ENCODE data around the gene NCKAP5. TPM values are rescaled to one million over a fixed set of nuclear protein-coding genes. Genes with fewer than 3 reads are reported as not detected.

Gene NCKAP5
- total and polyA plus RNA-seq, 2 experiments from 2014 or later, result 0.65 to 0.86 TPM

GRCh38 chr2:133194777-133195335, 373.4 kb downstream of the NCKAP5 start:
- H4K20me1 ChIP-seq (ENCODE audit: insufficient read depth), result no peaks in the 10 kb centered on the region
- H3K4me3 ChIP-seq, result no peak overlapping the region
- H3K4me1 ChIP-seq (ENCODE audit: insufficient read depth), result no peaks in the 10 kb centered on the region
- H3K79me2 ChIP-seq (ENCODE audit: insufficient read depth), result no peaks in the 10 kb centered on the region
- no peaks in the 10 kb centered on the region for H3F3A ChIP-seq (ENCODE audit: insufficient read depth)
- H3K27me3 ChIP-seq (replicated peaks; ENCODE audit: insufficient read depth), result no peaks in the 10 kb centered on the region
- no peak overlapping the region for H2AFZ ChIP-seq
- in situ Hi-C loops (cut with MboI), result no loop called here
- no peak overlapping the region for H3K27ac ChIP-seq
- TF ChIP-seq EZH2 (IDR thresholded peaks at IDR 0.05; ENCODE audit: insufficient read depth, poor library complexity, severe bottlenecking), result no peak
- no peak for TF ChIP-seq EZH2phosphoT487 (IDR thresholded peaks at IDR 0.05; ENCODE audit: insufficient read depth, low read depth)
- no peak overlapping the region for H3K9ac ChIP-seq
- H3K4me2 ChIP-seq (ENCODE audit: unreplicated experiment), result no peak overlapping the region
- H3K9me3 ChIP-seq (ENCODE audit: low read depth), result no peaks in the 10 kb centered on the region
- no peaks in the 10 kb centered on the region for H3K9me2 ChIP-seq (ENCODE audit: insufficient read depth)
- no peaks in the 10 kb centered on the region for H3K36me3 ChIP-seq (ENCODE audit: low read depth)
- WGBS, 2 experiments (ENCODE audit: low coverage in 1 of 2, low lambda C conversion rate in 2 of 2, missing lambda C conversion rate in 2 of 2), result 83 to 84% methylated on average over 5 of the region's 5 CpGs
- DNase-seq, result no peak

DNA sequence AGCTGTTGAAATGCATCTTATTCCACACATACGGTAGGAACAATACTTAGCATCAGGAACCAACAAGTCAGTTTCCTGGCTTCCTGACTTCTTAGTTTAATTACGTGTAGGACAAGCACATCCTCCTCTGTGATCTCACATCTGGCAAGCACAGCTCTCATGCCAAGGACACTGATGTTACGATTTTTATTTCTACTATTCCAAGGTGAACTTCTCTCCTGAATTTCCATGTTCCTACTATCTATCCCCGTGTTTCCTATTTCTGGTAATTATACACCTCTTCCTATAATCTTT, 374.0 kb downstream of the NCKAP5 start:
- no peak overlapping the region for H3K4me2 ChIP-seq (ENCODE audit: unreplicated experiment)
- no peaks in the 10 kb centered on the region for H3K36me3 ChIP-seq (ENCODE audit: low read depth)
- H3K4me3 ChIP-seq, result no peak overlapping the region
- H3K9me2 ChIP-seq (ENCODE audit: insufficient read depth), result no peaks in the 10 kb centered on the region
- H3K9me3 ChIP-seq (ENCODE audit: low read depth), result no peaks in the 10 kb centered on the region
- no peak overlapping the region for H3K27ac ChIP-seq
- in situ Hi-C loops (cut with MboI), result no loop called here
- DNase-seq, result no peak
- H3K9ac ChIP-seq, result no peak overlapping the region
- no peaks in the 10 kb centered on the region for H3K27me3 ChIP-seq (replicated peaks; ENCODE audit: insufficient read depth)
- WGBS, 2 experiments (ENCODE audit: low coverage in 1 of 2, low lambda C conversion rate in 2 of 2, missing lambda C conversion rate in 2 of 2), result 47% methylated on average over 4 of the region's 4 CpGs
- H2AFZ ChIP-seq, result no peak overlapping the region
- no peaks in the 10 kb centered on the region for H3K79me2 ChIP-seq (ENCODE audit: insufficient read depth)
- H4K20me1 ChIP-seq (ENCODE audit: insufficient read depth), result no peaks in the 10 kb centered on the region
- TF ChIP-seq EZH2phosphoT487 (IDR thresholded peaks at IDR 0.05; ENCODE audit: insufficient read depth, low read depth) (no peak), EZH2 (IDR thresholded peaks at IDR 0.05; ENCODE audit: insufficient read depth, poor library complexity, severe bottlenecking) (no peak)
- H3K4me1 ChIP-seq (ENCODE audit: insufficient read depth), result no peaks in the 10 kb centered on the region
- no peaks in the 10 kb centered on the region for H3F3A ChIP-seq (ENCODE audit: insufficient read depth)

DNA sequence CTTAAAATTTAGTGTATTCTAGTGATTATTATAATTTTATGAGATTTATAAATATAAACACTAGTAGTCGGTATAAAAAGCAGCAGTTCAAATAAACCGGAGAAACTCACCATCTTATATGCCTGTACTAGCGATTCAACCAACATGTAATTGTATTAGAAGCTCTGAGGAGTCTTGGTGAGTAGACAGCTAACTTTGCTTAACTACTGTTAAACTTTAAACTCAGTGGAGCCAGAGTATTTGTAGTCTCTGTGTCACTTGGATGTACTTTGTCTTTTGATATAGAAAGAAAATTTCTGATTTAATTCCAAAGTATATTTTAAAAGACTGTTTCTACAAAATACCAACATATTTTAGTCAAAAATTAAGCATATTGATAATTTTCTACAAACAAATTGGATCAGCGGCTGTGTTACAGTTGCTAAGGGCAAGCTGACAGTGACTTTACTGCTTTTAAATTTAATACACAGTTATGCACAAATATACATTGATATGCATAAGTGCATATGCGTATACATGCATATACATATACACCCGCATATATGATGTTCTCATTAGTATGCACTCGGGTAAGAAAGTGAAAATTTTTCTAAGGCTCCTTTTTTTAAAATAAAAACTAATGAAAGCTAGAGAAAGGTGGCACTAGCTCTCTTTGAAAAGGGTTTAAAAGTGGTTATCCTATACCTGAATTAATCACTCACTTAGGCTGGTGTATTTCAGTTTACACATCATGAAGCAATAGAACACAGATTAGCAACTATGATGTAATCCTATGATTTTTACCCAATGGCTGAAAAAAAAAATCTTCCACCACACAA, 374.5 kb downstream of the NCKAP5 start:
- H3K27ac ChIP-seq, result no peak overlapping the region
- no peaks in the 10 kb centered on the region for H3K27me3 ChIP-seq (replicated peaks; ENCODE audit: insufficient read depth)
- WGBS, 2 experiments (ENCODE audit: low coverage in 1 of 2, low lambda C conversion rate in 2 of 2, missing lambda C conversion rate in 2 of 2), result 88 to 89% methylated on average over 7 of the region's 7 CpGs
- H2AFZ ChIP-seq, result no peak overlapping the region
- no peak overlapping the region for H3K4me2 ChIP-seq (ENCODE audit: unreplicated experiment)
- no peaks in the 10 kb centered on the region for H3K4me1 ChIP-seq (ENCODE audit: insufficient read depth)
- no peak overlapping the region for H3K4me3 ChIP-seq
- H3F3A ChIP-seq (ENCODE audit: insufficient read depth), result no peaks in the 10 kb centered on the region
- no peaks in the 10 kb centered on the region for H3K9me3 ChIP-seq (ENCODE audit: low read depth)
- TF ChIP-seq EZH2 (IDR thresholded peaks at IDR 0.05; ENCODE audit: insufficient read depth, poor library complexity, severe bottlenecking) (no peak), EZH2phosphoT487 (IDR thresholded peaks at IDR 0.05; ENCODE audit: insufficient read depth, low read depth) (no peak)
- DNase-seq, result peak; percentile 28
- no peaks in the 10 kb centered on the region for H3K79me2 ChIP-seq (ENCODE audit: insufficient read depth)
- H3K9ac ChIP-seq, result no peak overlapping the region
- H3K36me3 ChIP-seq (ENCODE audit: low read depth), result no peaks in the 10 kb centered on the region
- H3K9me2 ChIP-seq (ENCODE audit: insufficient read depth), result no peaks in the 10 kb centered on the region
- in situ Hi-C loops (cut with MboI), result no loop called here
- no peaks in the 10 kb centered on the region for H4K20me1 ChIP-seq (ENCODE audit: insufficient read depth)

- in situ Hi-C loops (cut with MboI), result no loop called here
Measured at GRCh38 chr2:133192028-133192427, 376.2 kb downstream of the NCKAP5 start.

More at GRCh38 chr2:133192028-133192427, 376.2 kb downstream of the NCKAP5 start:
- Histone ChIP-seq H3K36me3 (ENCODE audit: low read depth) (no peaks in the 10 kb centered on the region), H3K4me2 (ENCODE audit: unreplicated experiment) (no peak overlapping the region), H4K20me1 (ENCODE audit: insufficient read depth) (no peaks in the 10 kb centered on the region), H3K9me2 (ENCODE audit: insufficient read depth) (no peaks in the 10 kb centered on the region), H2AFZ (no peak overlapping the region), H3K9ac (no peak overlapping the region), H3F3A (ENCODE audit: insufficient read depth) (no peaks in the 10 kb centered on the region), H3K9me3 (ENCODE audit: low read depth) (no peaks in the 10 kb centered on the region), H3K27ac (no peak overlapping the region), H3K4me1 (ENCODE audit: insufficient read depth) (no peaks in the 10 kb centered on the region), H3K4me3 (no peak overlapping the region), H3K27me3 (replicated peaks; ENCODE audit: insufficient read depth) (no peaks in the 10 kb centered on the region), H3K79me2 (ENCODE audit: insufficient read depth) (no peaks in the 10 kb centered on the region)
- no peak for DNase-seq
- TF ChIP-seq EZH2phosphoT487 (IDR thresholded peaks at IDR 0.05; ENCODE audit: insufficient read depth, low read depth) (no peak), EZH2 (IDR thresholded peaks at IDR 0.05; ENCODE audit: insufficient read depth, poor library complexity, severe bottlenecking) (no peak)
- WGBS, 2 experiments (ENCODE audit: low coverage in 1 of 2, low lambda C conversion rate in 2 of 2, missing lambda C conversion rate in 2 of 2), result 93 to 95% methylated on average over 3 of the region's 3 CpGs

Measured in GM23248 (cell line).